HG03457 (cell line): ENCODE results near the gene MBD5.

Experiments used
- ATAC-seq: cut with Tn5 transposase; IDR thresholded peaks from one replicate; pipeline ENCODE4 v1.9.1; 2021; ENCODE audit warnings: moderate number of reproducible peaks; ENCODE audit not compliant: unreplicated experiment

The MBD5 gene

DNA sequence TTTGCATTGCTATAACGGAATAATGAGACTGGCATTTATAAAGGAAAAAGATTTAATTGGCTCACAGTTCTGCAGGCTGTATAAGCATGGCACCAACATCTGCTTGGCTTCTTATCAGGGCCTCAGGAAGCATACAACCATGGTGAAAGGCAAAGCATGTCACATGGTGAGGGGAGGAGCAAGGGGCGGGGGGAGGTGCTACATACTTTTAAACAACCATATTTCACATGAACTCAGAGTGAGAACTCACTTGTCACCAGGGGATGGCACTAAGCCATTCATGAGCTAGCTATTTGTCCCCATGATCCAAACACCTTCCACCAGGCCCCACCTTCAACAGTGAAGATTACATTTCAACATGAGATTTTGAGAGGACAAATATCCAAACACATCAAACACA is 188.7 kb downstream of the MBD5 start:
- no peak for ATAC-seq

DNA sequence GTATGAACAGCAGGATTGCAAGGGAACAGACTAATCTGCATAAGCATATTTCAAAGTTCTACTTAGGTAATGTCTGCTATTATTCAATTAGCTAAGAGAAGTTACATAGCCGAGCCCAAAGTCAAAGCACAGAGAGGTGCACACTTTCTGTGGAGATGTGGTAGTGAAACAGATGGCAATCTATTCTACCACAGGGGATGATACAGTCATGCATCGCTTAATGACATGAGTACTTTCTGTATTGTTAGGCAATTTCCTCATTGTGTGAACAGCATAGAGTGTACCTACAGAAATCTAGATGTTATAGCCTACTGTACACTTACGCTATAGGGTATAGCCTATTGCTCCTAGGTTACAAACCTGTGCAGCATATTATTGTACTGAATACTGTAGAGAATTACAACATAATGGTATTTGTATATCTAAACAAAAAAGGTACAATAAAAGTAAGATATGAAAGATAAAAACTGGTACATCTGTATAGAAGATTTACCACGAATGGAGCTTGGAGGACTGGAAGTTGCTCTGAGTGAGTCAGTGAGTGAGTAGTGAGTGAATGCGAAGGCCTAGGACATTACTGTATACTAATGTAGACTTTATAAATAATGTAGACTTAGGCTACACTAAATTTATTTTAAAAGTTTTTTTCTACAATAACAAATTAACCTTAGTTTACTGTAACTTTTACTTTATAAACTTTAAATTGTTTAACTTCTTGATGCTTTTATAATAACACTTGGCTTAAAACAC is 197.6 kb downstream of the MBD5 start:
- no peak for ATAC-seq

DNA sequence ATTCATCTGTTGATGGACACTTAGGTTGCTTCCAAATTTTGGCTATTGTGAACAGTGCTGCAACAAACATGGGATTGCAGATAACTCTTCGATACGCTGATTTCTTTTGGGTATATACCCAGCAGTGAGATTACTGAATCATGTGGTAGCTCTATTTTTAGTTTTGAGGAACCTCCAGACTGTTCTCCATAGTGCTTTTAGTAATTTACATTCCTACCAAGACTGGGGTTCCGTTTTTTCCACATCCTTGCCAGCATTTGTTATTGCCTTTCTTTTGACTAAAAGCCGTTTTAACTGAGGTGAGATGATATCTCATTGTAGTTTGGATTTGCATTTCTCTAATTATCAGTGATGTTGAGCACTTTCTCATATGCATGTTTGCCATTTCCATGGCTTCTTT is 200.3 kb downstream of the MBD5 start:
- no peak for ATAC-seq

DNA sequence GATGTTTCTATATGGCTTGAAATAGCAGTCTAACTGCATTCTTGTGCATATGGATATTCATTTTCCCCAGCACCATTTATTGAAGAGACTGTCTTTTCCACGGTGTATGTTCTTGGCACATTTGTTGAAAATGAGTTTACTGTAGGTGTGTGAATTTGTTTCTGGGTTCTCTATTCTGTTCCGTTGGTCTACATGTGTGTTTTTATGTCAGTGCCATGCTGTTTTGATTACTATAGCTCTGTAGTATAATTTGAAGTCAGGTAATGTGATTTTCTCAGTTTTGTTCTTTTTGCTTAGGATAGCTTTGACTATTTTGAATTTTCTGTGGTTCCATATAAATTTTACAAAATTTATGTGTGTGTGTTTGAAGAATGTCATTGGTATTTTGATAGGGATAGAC is 201.0 kb downstream of the MBD5 start:
- no peak for ATAC-seq

DNA sequence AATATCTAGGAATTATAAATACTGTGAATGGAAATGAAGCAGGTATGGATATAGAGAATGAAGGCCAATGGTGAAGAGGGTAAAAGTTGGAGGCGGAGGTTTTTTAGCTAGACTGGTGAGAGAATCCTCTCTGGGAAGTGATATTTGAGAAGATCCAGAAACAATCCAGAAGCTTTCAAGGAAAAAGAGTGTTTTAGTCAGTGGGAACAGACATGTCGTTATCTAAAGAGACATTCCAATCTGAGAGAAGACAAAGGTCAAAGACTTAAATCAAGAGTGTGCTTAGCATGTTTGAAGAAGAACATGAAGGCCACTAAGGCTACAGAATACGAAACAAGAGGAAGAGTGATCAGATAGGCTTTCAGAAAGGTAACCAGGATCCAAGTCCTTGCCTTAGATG is 211.0 kb downstream of the MBD5 start:
- no peak for ATAC-seq

DNA sequence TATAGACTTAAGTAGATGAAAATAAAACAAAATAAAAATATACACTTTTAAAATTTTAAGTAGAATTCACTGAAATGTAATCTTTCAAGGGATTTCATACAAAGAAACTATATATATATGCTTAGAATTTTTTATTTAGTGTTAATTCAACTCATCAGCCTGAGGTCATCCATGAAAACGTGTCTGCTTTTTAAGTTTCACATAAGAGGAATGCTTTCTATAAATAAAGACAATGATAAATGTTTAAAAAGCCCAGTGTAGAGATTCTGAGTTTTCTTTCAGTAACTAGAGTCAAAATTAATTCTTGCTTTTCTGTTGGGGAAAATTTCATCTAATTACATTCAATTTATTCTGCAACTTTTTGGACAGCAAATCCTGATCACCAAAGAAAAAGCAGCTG is 213.3 kb downstream of the MBD5 start:
- no peak for ATAC-seq

DNA sequence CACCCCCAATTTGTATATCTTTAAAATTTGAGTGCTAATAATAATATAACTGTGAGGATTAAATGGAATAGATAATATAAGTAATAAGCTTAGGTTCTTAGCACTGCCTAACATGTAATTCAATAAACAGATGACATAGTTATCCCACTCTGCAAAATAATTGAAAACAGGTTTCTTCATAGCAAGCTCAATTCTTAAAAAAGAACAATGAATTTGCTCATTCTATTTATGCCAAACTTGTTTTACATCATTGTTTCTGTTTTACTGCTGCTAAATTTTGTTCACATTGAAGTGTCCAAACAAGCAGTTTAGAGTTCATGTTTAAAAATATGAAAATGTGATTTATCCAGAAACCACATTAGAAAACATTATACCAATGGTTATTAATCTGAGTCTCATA is 217.0 kb downstream of the MBD5 start:
- no peak for ATAC-seq

DNA sequence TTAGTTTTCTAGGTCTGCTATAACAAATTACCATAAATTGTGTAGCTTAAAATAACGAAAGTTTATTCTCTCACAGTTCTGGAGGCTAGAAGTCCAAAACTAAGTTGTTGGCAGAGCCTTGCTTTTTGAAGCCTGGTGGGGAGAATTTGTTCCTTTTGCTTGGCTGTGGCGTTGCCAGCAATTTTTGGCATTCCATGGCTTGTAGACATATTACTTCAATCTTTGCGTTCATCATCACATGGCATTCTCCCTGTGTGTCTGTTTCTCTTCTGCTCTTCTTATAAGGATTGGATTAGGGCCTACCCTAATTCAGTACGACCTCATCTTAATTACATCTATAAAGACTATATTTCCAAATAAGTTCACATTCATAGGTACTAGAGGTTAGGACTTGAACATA is 217.7 kb downstream of the MBD5 start:
- no peak for ATAC-seq

DNA sequence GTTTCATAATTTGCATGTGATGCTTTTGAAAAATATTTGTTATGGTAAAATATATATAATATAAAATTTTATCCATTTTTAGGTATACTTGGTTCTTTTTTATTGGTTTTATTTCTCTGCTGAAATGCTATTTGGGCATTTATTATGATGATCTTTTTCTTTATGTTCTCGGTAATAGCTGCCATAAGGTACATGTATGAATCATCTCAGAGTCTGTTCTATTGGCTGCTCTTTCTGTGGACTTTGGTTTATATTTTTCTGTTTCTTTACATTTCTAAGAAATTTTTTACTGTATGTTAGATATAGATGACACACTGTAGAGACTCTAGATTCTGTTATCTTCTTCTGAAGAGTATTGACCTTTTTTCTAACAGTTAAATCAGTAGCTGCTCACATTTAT is 219.9 kb downstream of the MBD5 start:
- ATAC-seq, result no peak

DNA sequence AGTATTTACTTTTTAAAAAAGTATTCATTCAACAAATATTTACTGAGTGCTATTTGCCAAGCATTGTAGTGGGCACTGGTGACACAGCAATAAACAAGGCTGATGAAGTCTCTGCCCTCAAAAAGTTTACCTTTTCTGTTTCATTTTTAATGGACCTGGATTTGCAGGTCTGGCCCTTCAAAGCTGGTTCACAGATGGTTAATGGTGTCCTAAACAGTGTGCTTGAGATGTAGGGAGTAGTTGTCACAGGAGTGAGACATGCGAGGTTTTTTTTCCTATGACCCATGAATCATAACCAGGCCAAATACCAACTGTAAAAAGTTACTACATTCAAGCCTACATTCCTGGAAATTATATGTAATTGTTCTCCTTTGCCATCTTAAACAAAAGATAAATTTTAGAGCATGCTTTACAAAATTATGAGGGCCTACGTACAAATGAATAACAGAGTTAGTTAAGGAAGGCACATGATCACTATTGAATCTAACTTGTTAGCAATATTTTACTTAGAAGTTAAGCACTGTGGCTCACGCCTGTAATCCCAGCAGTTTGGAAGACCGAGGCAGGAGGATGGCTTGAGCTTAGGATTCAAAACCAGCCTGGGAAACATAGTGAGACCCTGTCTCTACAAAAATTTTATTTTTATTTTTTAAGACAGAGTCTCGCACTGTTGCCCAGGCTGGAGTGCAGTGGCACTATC is 223.9 kb downstream of the MBD5 start:
- no peak for ATAC-seq

DNA sequence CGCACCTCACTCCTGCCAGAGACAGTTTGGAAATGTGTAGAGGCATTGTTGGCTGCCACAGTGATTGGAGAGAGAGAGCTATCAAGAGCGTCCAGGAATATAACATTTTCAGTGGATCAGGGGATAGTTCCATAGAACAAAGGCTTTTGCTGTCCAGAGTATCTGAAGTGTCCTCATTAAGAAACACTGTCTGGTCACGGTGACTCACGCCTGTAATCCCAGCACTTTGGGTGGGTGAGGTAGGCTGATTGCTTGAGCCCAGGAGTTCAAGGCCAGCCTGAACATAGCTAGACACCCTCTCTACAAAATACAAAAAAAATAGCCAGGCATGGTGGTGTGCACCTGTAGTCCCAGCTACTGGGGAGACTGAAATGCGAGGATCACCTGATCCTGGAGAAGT is 231.1 kb downstream of the MBD5 start:
- no peak for ATAC-seq

DNA sequence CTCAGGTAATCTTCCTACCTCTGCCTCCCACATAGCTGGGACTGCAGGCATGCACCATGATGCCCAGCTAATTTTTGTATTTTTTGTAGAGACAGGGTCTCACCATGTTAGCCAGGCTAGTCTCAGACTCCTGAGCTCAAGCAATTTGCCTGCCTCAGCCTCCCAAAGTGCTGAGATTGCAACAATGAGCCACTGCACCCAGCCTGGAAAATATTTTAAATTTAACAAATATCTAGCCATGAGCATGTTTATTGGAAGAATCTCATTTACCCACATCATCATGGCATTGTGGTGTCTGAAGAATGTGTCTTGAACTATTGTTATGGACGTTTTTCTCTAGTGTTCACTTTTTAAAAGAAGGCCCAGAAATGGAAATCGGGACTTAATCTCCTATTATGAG is 231.8 kb downstream of the MBD5 start:
- no peak for ATAC-seq

DNA sequence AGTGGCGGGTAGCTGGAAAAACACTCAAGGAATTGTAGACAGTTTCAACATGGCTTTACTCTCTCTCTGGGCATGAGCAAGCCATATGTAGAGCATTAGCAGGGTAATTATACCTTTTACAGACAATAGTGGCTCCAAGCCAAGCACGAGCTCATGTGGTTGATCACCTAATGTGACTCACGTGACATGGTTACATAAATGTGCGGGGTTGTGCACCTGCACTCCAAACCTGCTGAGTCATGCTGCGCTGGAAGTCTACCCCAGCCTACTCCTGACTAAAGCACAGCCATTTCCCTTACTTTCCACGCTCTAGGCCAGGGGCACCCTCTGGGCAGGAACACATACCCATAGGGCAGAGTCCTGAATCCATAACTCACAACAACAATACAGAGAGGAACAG is 232.8 kb downstream of the MBD5 start:
- ATAC-seq, result no peak

DNA sequence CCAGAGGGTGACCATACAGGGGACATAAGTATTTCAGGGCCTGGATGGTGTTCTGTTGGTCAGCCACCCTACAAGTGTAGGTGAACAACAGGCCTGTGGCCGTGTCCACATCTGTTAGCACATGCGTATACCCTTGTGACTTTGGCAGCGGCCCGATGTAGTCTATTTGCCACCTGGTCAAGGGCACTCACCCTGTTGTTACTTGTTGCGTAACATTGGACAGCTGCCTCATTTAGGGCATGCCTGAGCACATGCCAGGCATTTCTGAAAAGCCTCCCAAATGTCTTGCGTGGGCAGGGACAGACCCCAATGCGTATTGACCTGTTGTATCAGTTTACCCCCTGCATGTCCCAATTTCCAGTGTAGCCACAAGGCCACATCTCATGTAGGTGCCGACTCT is 235.0 kb downstream of the MBD5 start:
- ATAC-seq, result no peak

DNA sequence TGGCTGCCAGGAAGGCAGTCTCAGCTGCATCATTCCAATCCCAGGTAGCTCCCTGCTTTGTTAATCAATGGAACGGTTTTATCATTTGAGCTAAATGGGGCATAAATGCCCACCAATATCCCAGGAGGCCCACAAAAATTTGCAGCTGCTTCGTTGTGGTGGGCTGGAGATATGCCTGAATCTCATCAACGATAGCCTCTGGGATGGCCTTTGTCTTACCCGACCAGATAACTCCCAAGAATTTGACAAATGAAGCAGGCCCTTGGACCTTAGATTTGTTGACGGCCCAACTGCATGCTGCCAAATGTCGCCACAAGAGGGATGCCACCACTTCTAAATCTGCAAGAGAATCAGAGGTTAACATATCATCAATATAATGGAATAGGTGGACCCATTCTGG is 236.4 kb downstream of the MBD5 start:
- ATAC-seq, result no peak

DNA sequence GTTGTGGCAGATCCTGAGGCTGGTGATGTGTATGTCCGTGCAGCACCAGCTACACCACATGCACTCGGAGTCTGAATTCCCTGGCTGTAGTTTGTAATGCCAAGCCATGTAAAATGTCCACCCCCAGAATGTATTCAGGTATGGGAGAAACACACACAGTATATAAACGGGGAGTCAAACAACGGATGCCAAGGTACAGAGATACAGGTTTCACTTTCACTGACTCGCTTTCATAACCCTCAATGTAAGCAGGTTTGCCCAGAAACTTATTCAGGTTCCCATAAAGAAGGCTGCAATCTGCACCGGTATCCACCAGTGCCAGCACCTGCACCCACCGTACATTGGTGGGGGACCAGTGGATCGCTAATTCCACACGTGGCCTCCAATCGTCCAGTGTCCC is 237.2 kb downstream of the MBD5 start:
- ATAC-seq, result no peak

DNA sequence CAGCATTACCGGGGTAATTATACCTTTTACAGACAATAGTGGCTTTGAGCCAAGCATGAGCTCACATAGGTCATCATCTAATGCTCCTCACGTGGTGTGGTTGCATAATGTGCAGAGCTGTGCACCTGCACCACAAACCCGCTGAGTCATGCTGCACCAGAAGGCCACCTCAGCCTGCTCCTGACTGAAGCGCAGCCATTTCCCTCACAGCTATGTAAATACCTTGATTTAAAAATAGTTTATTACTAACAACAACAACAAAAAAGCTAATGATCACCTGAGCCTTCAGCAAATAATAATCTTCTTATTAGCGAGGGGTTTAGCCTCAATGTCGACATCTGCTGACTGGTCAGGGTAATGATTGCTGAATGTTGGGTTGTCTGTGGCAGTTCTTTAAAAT is 238.8 kb downstream of the MBD5 start:
- no peak for ATAC-seq

DNA sequence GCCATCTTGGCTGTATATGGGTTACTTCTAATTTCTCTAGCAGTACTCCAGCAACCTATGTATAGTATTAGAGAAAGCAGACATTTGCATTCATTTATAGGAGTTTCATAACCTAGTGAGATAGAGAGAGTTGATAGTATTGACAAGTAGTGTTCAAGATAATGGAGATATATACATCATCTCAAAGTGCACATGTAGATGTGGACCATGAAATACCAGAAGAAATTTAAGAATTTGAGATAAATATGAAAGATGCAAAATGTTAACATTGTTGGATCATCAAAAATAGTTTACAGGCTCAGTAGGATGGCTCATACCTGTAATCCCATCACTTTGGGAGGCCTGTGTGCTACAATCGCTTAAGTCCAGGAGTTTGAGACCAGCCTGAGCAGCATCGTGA is 243.0 kb downstream of the MBD5 start:
- ATAC-seq, result no peak

DNA sequence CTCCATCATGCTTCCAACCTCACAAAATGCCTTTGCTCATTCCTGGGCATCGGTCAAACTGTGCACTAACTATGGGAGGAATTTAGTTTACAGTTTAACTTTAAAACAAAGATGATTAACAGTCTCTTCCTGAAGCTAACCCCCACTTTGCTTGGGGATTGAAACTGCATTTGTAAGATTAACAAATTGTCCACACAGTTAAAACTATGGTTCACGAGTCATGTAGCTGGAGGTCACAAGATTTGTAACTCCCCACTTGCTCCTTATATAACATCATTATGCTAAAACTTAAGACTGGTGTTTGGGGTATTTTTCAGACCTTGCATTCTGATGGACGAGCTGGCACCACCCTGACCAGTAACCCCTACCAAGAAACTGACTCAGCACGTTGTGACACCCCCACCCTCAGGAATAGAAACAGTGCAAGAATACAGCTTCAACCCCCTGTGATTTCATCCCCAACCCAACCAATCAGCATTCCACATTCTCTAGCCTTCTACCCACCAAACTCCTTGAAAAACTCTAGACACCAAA is 252.3 kb downstream of the MBD5 start:
- no peak for ATAC-seq

DNA sequence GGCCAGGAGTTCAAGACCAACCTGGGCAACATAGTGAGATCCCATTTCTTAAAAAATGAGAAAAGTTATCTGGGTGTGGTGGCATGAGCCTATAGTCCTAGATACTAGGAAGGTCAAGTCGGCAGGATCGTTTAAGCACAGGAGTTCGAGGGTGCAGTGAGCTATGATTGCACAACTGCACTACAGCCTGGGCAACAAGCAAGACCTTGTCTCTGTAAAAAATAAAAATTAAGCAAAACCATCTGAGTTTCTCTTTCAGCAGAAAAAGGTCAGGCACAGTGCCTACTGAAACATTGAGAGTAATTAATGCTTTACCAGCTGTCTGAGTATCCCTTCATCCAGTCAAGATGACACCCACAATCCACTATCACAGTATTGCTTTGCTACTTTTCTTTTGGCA is 258.3 kb downstream of the MBD5 start:
- ATAC-seq, result no peak

DNA sequence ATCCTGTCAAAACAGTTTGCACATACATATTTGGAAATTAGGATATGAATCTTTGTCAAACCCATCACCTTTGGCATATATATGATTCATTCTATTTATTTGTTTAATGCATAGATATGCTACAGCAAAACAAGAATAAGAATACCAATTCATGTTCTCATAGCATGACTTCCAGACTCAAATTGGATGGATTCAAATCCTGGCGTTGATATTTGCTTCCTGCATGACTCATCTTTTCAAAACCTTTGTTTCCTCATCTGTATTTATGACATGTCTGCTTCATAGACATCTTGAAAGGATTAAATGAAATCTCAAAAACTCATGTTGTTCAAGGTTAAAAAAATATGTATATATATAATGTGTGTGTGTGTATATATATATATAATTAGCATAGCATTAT is 261.3 kb downstream of the MBD5 start:
- no peak for ATAC-seq

DNA sequence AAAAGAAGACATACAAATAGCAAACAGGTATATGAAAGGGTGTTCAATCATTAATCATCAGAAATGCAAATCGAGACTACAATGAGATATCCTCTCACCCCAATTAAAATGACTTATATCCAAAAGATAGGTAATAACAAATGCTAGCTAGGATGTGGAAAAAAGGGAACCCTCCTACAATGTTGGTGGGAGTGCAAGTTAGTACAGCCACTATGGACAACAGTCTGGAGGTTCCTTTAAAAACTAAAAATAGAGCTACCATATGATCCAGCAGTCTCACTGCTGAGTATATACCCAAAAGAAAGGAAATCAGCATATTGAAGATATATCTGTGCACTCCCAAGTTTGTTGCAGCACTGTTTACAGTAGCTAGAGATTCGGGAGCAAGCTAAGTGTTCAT is 271.5 kb downstream of the MBD5 start:
- ATAC-seq, result no peak

DNA sequence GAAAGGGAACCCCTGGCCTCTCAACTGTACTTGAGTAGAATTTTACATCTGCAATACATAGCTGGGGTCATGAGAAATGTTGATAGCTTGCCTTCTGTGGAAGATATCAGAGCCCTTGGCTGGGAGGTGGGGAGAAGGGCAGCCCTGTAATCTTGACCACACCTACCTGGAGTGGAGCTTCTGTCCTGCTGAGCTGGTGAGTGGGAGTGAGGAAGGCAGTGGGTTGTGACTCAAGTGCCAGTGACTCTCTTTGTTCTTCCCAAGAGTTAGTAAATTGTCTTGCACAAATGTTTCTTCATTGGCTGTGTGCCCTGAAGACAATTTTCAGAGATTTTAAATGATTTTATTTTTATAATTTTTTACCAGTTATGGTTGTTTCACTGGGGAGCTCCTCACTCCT is 277.3 kb downstream of the MBD5 start:
- no peak for ATAC-seq
